SK-N-SH (cell line): ENCODE results near the gene STARD10. TPM values are rescaled to one million over a fixed set of nuclear protein-coding genes. Genes with fewer than 3 reads are reported as not detected.

Source experiments
- CTCF ChIA-PET: fragments of 300-600, 350-600 bp; formaldehyde crosslinking; extraction: SDS; loops from one replicate; lab custom pipeline; 2021; lab: Yijun Ruan, JAX
- POLR2A ChIA-PET: fragments of 350-600 bp; sonication (Branson Sonifier 250); formaldehyde crosslinking; extraction: SDS; loops from one replicate; lab custom pipeline; 2020; ENCODE audit warnings: antibody characterized with exemption, inconsistent platforms; lab: Yijun Ruan, JAX
- DNase-seq: peaks from one replicate; pipeline ENCODE4 v3.0.0; 2012
- H2AFZ ChIP-seq: fragments of 200-600 bp; sonication (generic); 2 replicates; pipeline ENCODE4 v1.8.1; 2016; ENCODE audit warnings: antibody characterized with exemption, mild to moderate bottlenecking, low read depth
- H3F3A ChIP-seq: fragments of 200-600 bp; sonication (generic); replicated peaks from 2 replicates; pipeline ENCODE3; 2016; ENCODE audit warnings: antibody characterized with exemption, mild to moderate bottlenecking; ENCODE audit not compliant: insufficient read depth
- H3K27ac ChIP-seq, 2 experiments: fragments of 200-500 bp in 1 of 2; fragments of 200-600 bp in 1 of 2; sonication (Bioruptor generic) in 1 of 2; sonication (generic), shearing (Covaris generic) in 1 of 2; 2 replicates each; pipeline versions ENCODE4 v1.5.1 to v1.6.1; 2014 to 2016; ENCODE audit warnings: low read depth in 2 of 2, inconsistent platforms in 1 of 2, low read length in 1 of 2, mild to moderate bottlenecking in 1 of 2, mixed read lengths in 1 of 2
- H3K27me3 ChIP-seq: fragments of 200-600 bp; sonication (generic), shearing (Covaris generic); 2 replicates; pipeline ENCODE4 v1.6.1; 2016; ENCODE audit warnings: mixed run types; ENCODE audit not compliant: insufficient read depth
- H3K36me3 ChIP-seq, 2 experiments: fragments of 200-500 bp in 1 of 2; fragments of 200-600 bp in 1 of 2; sonication (Bioruptor generic) in 1 of 2; sonication (generic) in 1 of 2; replicated peaks in 1 of 2; 2 replicates each; pipeline versions ENCODE3 to v1.5.1; 2014 to 2016; ENCODE audit warnings: low read length in 1 of 2, mild to moderate bottlenecking in 1 of 2; ENCODE audit not compliant: insufficient read depth in 2 of 2, control insufficient read depth in 1 of 2
- H3K4me1 ChIP-seq, 2 experiments: fragments of 200-500 bp in 1 of 2; fragments of 200-600 bp in 1 of 2; sonication (Bioruptor generic) in 1 of 2; sonication (generic), shearing (Covaris generic) in 1 of 2; 2 replicates each; pipeline versions ENCODE4 v1.5.1 to v1.6.1; 2014 to 2016; ENCODE audit warnings: low read depth in 1 of 2, low read length in 1 of 2, mixed run types in 1 of 2; ENCODE audit not compliant: insufficient read depth in 2 of 2, control insufficient read depth in 1 of 2
- H3K4me2 ChIP-seq: fragments of 200-600 bp; sonication (generic), shearing (Covaris generic); 2 replicates; pipeline ENCODE4 v1.6.1; 2017; ENCODE audit warnings: mixed run types
- H3K4me3 ChIP-seq, 2 experiments: fragments of 200-500 bp in 1 of 2; fragments of 200-600 bp in 1 of 2; sonication (Bioruptor generic) in 1 of 2; sonication (generic), shearing (Covaris generic) in 1 of 2; 2 replicates each; pipeline versions ENCODE4 v1.5.1 to v1.8.1; 2014 to 2016; ENCODE audit warnings: low read depth in 2 of 2, inconsistent platforms in 1 of 2, low read length in 1 of 2, mild to moderate bottlenecking in 1 of 2, mixed read lengths in 1 of 2, moderate library complexity in 1 of 2
- H3K79me2 ChIP-seq: fragments of 200-600 bp; sonication (generic); 2 replicates; pipeline ENCODE4 v1.8.1; 2017; ENCODE audit warnings: mild to moderate bottlenecking; ENCODE audit not compliant: insufficient read depth
- H3K9ac ChIP-seq: fragments of 200-600 bp; sonication (generic); 2 replicates; pipeline ENCODE4 v1.6.1; 2017; ENCODE audit warnings: mixed run types
- H3K9me2 ChIP-seq: fragments of 200-600 bp; sonication (generic); 2 replicates; pipeline ENCODE4 v1.6.1; 2017; ENCODE audit warnings: mixed run types
- H3K9me3 ChIP-seq: fragments of 200-600 bp; sonication (generic); 2 replicates; pipeline ENCODE4 v1.6.1; 2017; ENCODE audit warnings: mixed run types, mild to moderate bottlenecking, moderate library complexity
- H4K20me1 ChIP-seq: fragments of 200-600 bp; sonication (generic); 2 replicates; pipeline ENCODE4 v1.6.1; 2017; ENCODE audit warnings: mild to moderate bottlenecking, mixed run types; ENCODE audit not compliant: insufficient read depth
- CHD2 ChIP-seq: fragments of 150-350 bp; IDR thresholded peaks from 2 replicates; pipeline ENCODE4 v1.6.1; 2018; ENCODE audit warnings: low read length; ENCODE audit not compliant: partially characterized antibody
- CTCF ChIP-seq: fragments of 200-600 bp; sonication (generic); IDR thresholded peaks from 2 replicates; pipeline ENCODE4 v1.6.1; 2017; ENCODE audit warnings: antibody characterized with exemption, mild to moderate bottlenecking, moderate library complexity
- ELF1 ChIP-seq: IDR thresholded peaks from 2 replicates; pipeline ENCODE4 v1.4.0; 2012
- EP300 ChIP-seq, 2 experiments: IDR thresholded peaks; 2 replicates each; pipeline versions ENCODE4 v1.4.0 to v1.6.1; 2012; ENCODE audit warnings: borderline replicate concordance in 1 of 2, low read depth in 1 of 2, low read length in 1 of 2
- FOXJ3 ChIP-seq: sonication (generic); formaldehyde crosslinking; IDR thresholded peaks from 2 replicates; pipeline ENCODE4 v1.5.1; 2020; ENCODE audit warnings: mild to moderate bottlenecking, missing genetic modification reagents
- IRF3 ChIP-seq: fragments of 150-350 bp; IDR thresholded peaks from 2 replicates; pipeline ENCODE4 v1.6.1; 2016; ENCODE audit warnings: mild to moderate bottlenecking, low read depth, low read length
- JUND ChIP-seq: IDR thresholded peaks from 2 replicates; pipeline ENCODE4 v1.4.0; 2012
- POLR2AphosphoS5 ChIP-seq: IDR thresholded peaks from 2 replicates; pipeline ENCODE4 v1.6.1; 2012; ENCODE audit warnings: low read depth, low read length
- RAD21 ChIP-seq: IDR thresholded peaks from 2 replicates; pipeline ENCODE4 v1.6.1; 2012; ENCODE audit warnings: mild to moderate bottlenecking, low read length
- RCOR1 ChIP-seq: fragments of 150-350 bp; IDR thresholded peaks from 2 replicates; pipeline ENCODE4 v1.6.1; 2017; ENCODE audit warnings: antibody characterized with exemption, low read length
- REST ChIP-seq: IDR thresholded peaks from 2 replicates; pipeline ENCODE4 v1.6.1; 2012; ENCODE audit warnings: mild to moderate bottlenecking, low read depth, low read length, moderate library complexity
- RFX5 ChIP-seq: IDR thresholded peaks from 2 replicates; pipeline ENCODE4 v1.6.1; 2012; ENCODE audit warnings: mild to moderate bottlenecking, improper control_type of control experiment, low read length
- RXRA ChIP-seq: IDR thresholded peaks from 2 replicates; pipeline ENCODE4 v1.4.0; 2012; ENCODE audit warnings: low read depth, mild to moderate bottlenecking, borderline replicate concordance
- SIN3A ChIP-seq: IDR thresholded peaks from 2 replicates; pipeline ENCODE4 v1.6.1; 2012; ENCODE audit warnings: low read depth, mild to moderate bottlenecking, low read length, moderate library complexity, borderline replicate concordance
- TAF1 ChIP-seq: IDR thresholded peaks from 2 replicates; pipeline ENCODE4 v1.6.1; 2012; ENCODE audit warnings: low read depth, mild to moderate bottlenecking, low read length, moderate library complexity, borderline replicate concordance
- TEAD4 ChIP-seq: IDR thresholded peaks from 2 replicates; pipeline ENCODE4 v1.4.0; 2012; ENCODE audit warnings: mild to moderate bottlenecking, borderline replicate concordance; ENCODE audit not compliant: insufficient read depth
- USF1 ChIP-seq: IDR thresholded peaks from 2 replicates; pipeline ENCODE4 v1.4.0; 2012; ENCODE audit warnings: low read depth, borderline replicate concordance
- ZBTB33 ChIP-seq: IDR thresholded peaks from 2 replicates; pipeline ENCODE4 v1.4.0; 2012; ENCODE audit warnings: low read depth, borderline replicate concordance
- WGBS: methylation state at CpG from one replicate; pipeline ENCODE4 v1.1.6; 2017; ENCODE audit warnings: low lambda C conversion rate; 5-methylcytosine and 5-hydroxymethylcytosine counted together
- polyA plus RNA-seq, 3 experiments: library from polyadenylated mRNA; depleted of rRNA; stranded (reverse); fragments of >200 nt; gene quantifications; 2 replicates each; pipeline ENCODE4 v1.2.3, GENCODE V29; 2012
- TF ChIP-seq, protein P1 (sequence below): fragments of 150-350 bp; IDR thresholded peaks from 2 replicates; pipeline ENCODE4 v1.6.1; 2017; ENCODE audit warnings: antibody characterized with exemption, low read length, low read depth, borderline replicate concordance
- TF ChIP-seq, protein P2 (sequence below): IDR thresholded peaks from 2 replicates; pipeline ENCODE4 v1.4.0; 2012; ENCODE audit warnings: low read depth

STARD10 gene
- polyA plus RNA-seq, 1 of the 3 experiments (the other 2 are of a cell fraction), result 47.7 TPM

GRCh38 chr11:72774499-72774898 is 19.3 kb downstream of the STARD10 start:
- Histone ChIP-seq H3F3A (no peaks in the 10 kb centered on the region), H3K27ac (peak overlapping the region in 1 of 2 experiments; percentile 90; a peak in 2 of 4 replicates), H3K4me1 (peaks cover 26 to 75% of the 10 kb centered on the region in 2 experiments), H3K9ac (no peak overlapping the region), H3K4me2 (no peak overlapping the region), H3K4me3 (no peak overlapping the region), H3K27me3 (no peaks in the 10 kb centered on the region), H3K79me2 (no peaks in the 10 kb centered on the region), H4K20me1 (no peaks in the 10 kb centered on the region), H3K36me3 (no peaks in the 10 kb centered on the region), H2AFZ (no peak overlapping the region), H3K9me2 (no peaks in the 10 kb centered on the region)
- POLR2A ChIA-PET, result no interaction called here
- 100% methylated on average over 1 of the region's 6 CpGs for WGBS
- TF ChIP-seq TEAD4, result no peak
- TF ChIP-seq CHD2, result no peak
- no peak for TF ChIP-seq TAF1
- no peak for TF ChIP-seq EP300 (IDR thresholded peaks at IDR 0.05; ENCODE audit: borderline replicate concordance in 1 of 2, low read depth in 1 of 2, low read length in 1 of 2)
- no peak for TF ChIP-seq USF1
- TF ChIP-seq ELF1, result no peak
- no peak for TF ChIP-seq IRF3
- TF ChIP-seq POLR2AphosphoS5, result no peak
- no peak for TF ChIP-seq RFX5
- TF ChIP-seq JUND, result no peak
- no peak for TF ChIP-seq RXRA
- TF ChIP-seq REST, result no peak
- TF ChIP-seq FOXJ3 (CRISPR knock-in tag), result no peak
- TF ChIP-seq RAD21, result no peak
- no peak for TF ChIP-seq RCOR1
- no peak for TF ChIP-seq SIN3A
- TF ChIP-seq, protein P1, sequence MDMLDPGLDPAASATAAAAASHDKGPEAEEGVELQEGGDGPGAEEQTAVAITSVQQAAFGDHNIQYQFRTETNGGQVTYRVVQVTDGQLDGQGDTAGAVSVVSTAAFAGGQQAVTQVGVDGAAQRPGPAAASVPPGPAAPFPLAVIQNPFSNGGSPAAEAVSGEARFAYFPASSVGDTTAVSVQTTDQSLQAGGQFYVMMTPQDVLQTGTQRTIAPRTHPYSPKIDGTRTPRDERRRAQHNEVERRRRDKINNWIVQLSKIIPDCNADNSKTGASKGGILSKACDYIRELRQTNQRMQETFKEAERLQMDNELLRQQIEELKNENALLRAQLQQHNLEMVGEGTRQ, result no peak
- no peak for TF ChIP-seq CTCF
- no peak for TF ChIP-seq ZBTB33
- TF ChIP-seq, protein P2, sequence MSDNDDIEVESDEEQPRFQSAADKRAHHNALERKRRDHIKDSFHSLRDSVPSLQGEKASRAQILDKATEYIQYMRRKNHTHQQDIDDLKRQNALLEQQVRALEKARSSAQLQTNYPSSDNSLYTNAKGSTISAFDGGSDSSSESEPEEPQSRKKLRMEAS, result no peak
- TF ChIP-seq, all 33 proteins: peak for 0
- H3K9me3 ChIP-seq, result no peaks in the 10 kb centered on the region
- CTCF ChIA-PET, result interaction anchor here (1.4 to 4.8 kb wide), 3 partner anchors 12 to 51 kb away, joined by 3 to 33 read pairs (median 14); no protein-coding TSS in a partner anchor
- no peak for DNase-seq
